CD4-positive, alpha-beta memory T cell (primary cell): ENCODE data around the gene PREX1. TPM values are rescaled to one million over a fixed set of nuclear protein-coding genes. Genes with fewer than 3 reads are reported as not detected.
A peak's percentile ranks its signal among the peaks of the same experiment; 100 is the strongest.

ENCODE experiments used
- CTCF ChIA-PET: fragments of 350-600 bp; sonication (Branson Sonifier 250); formaldehyde crosslinking; loops from one replicate; lab custom pipeline; 2021; ENCODE audit warnings: inconsistent platforms; ENCODE audit not compliant: partially characterized antibody; lab: Charles Lee
- POLR2A ChIA-PET: fragments of 350-600 bp; sonication (Branson Sonifier 250); formaldehyde crosslinking; loops from one replicate; lab custom pipeline; 2021; ENCODE audit not compliant: partially characterized antibody; lab: Charles Lee
- DNase-seq, 5 donors: peaks; one replicate each; pipeline versions ENCODE4 v3.0.0 to v3.0.0-alpha.2; 2020 to 2022; ENCODE audit warnings: mixed read lengths in 1 of 5
- H3K27ac ChIP-seq: one replicate; pipeline ENCODE4 v1.7.0; 2013; ENCODE audit warnings: low read depth, low read length
- H3K27me3 ChIP-seq: 2 replicates; pipeline ENCODE4 v1.7.0; 2013; ENCODE audit warnings: mild to moderate bottlenecking, low read length, moderate library complexity; ENCODE audit not compliant: insufficient read depth
- H3K36me3 ChIP-seq: 2 replicates; pipeline ENCODE4 v1.7.0; 2013; ENCODE audit warnings: mild to moderate bottlenecking, low read length, moderate library complexity; ENCODE audit not compliant: insufficient read depth
- H3K4me1 ChIP-seq: 2 replicates; pipeline ENCODE4 v1.7.0; 2013; ENCODE audit warnings: mild to moderate bottlenecking, low read length, moderate library complexity; ENCODE audit not compliant: insufficient read depth
- H3K4me3 ChIP-seq, 2 donors: one replicate each; pipeline ENCODE4 v1.7.0; 2013; ENCODE audit warnings: low read length in 2 of 2, mild to moderate bottlenecking in 1 of 2
- H3K9me3 ChIP-seq, 2 donors: one replicate each; pipeline ENCODE4 v1.7.0; 2013; ENCODE audit warnings: low read length in 2 of 2, control low read depth in 1 of 2; ENCODE audit not compliant: control insufficient read depth in 1 of 2
- H3K27ac Mint-ChIP-seq, 7 donors: one replicate each; pipeline ENCODE4 v1.8.0; 2020 to 2021; ENCODE audit warnings: mixed read lengths in 7 of 7, mild to moderate bottlenecking in 6 of 7, inconsistent platforms in 3 of 7, moderate library complexity in 3 of 7
- H3K27me3 Mint-ChIP-seq, 2 donors: one replicate each; pipeline ENCODE4 v1.8.0; 2020 to 2021; ENCODE audit warnings: mixed read lengths in 2 of 2
- H3K36me3 Mint-ChIP-seq, 2 donors: one replicate each; pipeline ENCODE4 v1.8.0; 2020 to 2021; ENCODE audit warnings: mixed read lengths in 2 of 2, inconsistent platforms in 1 of 2, mild to moderate bottlenecking in 1 of 2
- H3K4me1 Mint-ChIP-seq, 4 donors: one replicate each; pipeline ENCODE4 v1.8.0; 2020 to 2021; ENCODE audit warnings: mixed read lengths in 4 of 4, mild to moderate bottlenecking in 1 of 4
- H3K4me3 Mint-ChIP-seq, 8 donors: one replicate each; pipeline ENCODE4 v1.8.0; 2020 to 2021; ENCODE audit warnings: mixed read lengths in 8 of 8, mild to moderate bottlenecking in 7 of 8, moderate library complexity in 6 of 8, inconsistent platforms in 3 of 8
- H3K9me3 Mint-ChIP-seq, 8 donors: one replicate each; pipeline ENCODE4 v1.8.0; 2020 to 2021; ENCODE audit warnings: mixed read lengths in 8 of 8, mild to moderate bottlenecking in 5 of 8, inconsistent platforms in 3 of 8, moderate library complexity in 1 of 8
- intact Hi-C: fragments of 100-400 bp; cut with micrococcal nuclease; formaldehyde crosslinking; loops from one replicate; pipeline ENCODE4 v1.15.1; 2023
- polyA plus RNA-seq, 2 donors: library from polyadenylated mRNA; unstranded; fragments of 300-500 nt; fragmentation: Illumina TruSeq; gene quantifications; one replicate each; pipeline ENCODE4 v1.2.3, GENCODE V29; 2021
- total RNA-seq, 2 experiments: library from RNA; stranded (reverse); gene quantifications; one replicate each; pipeline ENCODE4 v1.2.3, GENCODE V29; 2021

PREX1 gene
- total and polyA plus RNA-seq, 4 experiments from 2014 or later, result 10.6 to 165 (median 122) TPM

DNA sequence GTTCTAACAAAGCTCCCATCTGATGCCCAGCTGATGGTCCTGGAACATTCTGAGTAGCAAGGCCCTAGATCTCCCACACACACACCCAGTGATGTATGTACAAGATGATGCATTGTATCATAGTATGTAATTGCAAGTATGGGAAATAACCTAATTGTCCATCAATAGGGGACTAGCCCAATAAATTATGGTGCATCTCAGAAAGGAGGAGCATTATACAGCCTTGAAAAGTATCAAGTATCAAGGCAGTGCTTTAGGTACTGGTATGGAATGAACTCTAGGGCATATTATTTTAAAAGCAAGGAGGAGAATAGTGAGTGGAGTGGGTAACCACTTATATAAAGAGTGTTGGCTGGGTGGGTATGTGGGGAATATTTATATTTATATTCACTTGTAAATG, 24.8 kb upstream of the PREX1 start:
- no peak overlapping the region for H3K27ac Mint-ChIP-seq
- POLR2A ChIA-PET, result no interaction called here

DNA sequence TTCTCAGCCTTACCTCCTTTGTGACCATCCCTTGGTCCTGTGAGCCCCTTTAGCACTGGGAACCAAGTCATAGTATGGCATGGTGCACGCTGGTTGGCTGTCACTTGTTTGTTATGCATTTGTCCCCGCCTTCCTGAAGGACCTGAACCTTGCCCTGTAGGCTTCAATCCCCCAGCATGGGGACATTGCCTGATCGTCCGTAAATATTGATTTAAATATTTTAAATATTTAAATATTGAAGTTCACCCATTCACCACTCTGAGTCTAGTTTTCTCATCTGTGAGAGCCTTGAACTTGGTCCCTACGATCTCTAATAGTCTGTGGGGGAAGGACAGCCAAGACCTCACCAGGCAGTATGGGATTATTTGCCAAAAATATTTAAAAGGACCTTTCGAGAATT, 23.8 kb upstream of the PREX1 start:
- Mint-ChIP-seq H3K27me3 (peaks cover 0 to 2% of the 10 kb centered on the region in 2 donors), H3K4me3 (no peak overlapping the region), H3K4me1 (peaks cover 3 to 10% (median 5%) of the 10 kb centered on the region in 4 donors), H3K9me3 (no peaks in the 10 kb centered on the region), H3K36me3 (no peaks in the 10 kb centered on the region), H3K27ac (no peak overlapping the region)
- Histone ChIP-seq H3K4me1 (no peaks in the 10 kb centered on the region), H3K27ac (no peak overlapping the region), H3K27me3 (no peaks in the 10 kb centered on the region), H3K36me3 (no peaks in the 10 kb centered on the region), H3K4me3 (no peak overlapping the region), H3K9me3 (no peaks in the 10 kb centered on the region)
- intact Hi-C loops, result no loop called here
- ChIA-PET POLR2A (no interaction called here), CTCF (no interaction called here)
- DNase-seq, result no peak

More for the DNA sequence above, 24.8 kb upstream of the PREX1 start:
- Histone ChIP-seq H3K27ac (no peak overlapping the region), H3K36me3 (no peaks in the 10 kb centered on the region), H3K27me3 (no peaks in the 10 kb centered on the region), H3K4me1 (no peaks in the 10 kb centered on the region), H3K4me3 (no peak overlapping the region), H3K9me3 (no peaks in the 10 kb centered on the region)
- intact Hi-C loops, result no loop called here
- Mint-ChIP-seq H3K4me3 (no peak overlapping the region), H3K4me1 (peaks cover 0 to 3% (median 2%) of the 10 kb centered on the region in 4 donors), H3K27me3 (peaks cover 0 to 2% of the 10 kb centered on the region in 2 donors), H3K36me3 (no peaks in the 10 kb centered on the region), H3K9me3 (no peaks in the 10 kb centered on the region)
- no peak for DNase-seq
- CTCF ChIA-PET, result no interaction called here

DNA sequence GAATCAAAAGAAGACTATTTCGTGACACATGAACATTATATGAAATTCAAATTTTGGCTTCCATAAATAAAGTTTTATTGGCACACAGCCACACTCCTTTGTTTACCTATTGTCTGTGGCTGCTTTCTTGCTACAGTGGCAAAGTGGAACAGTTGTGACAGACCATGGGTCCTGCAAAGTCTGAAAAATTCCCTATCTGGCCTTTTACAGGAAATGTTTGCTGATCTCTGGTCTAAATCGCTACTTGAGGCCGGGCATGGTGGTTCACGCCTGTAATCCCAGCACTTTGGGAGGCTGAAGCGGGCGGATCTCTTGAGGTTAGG, 23.1 kb upstream of the PREX1 start:
- Histone ChIP-seq H3K4me1 (no peaks in the 10 kb centered on the region), H3K9me3 (no peaks in the 10 kb centered on the region), H3K27ac (no peak overlapping the region), H3K27me3 (no peaks in the 10 kb centered on the region), H3K4me3 (no peak overlapping the region), H3K36me3 (no peaks in the 10 kb centered on the region)
- POLR2A ChIA-PET, result no interaction called here
- Mint-ChIP-seq H3K27me3 (peaks cover 0 to 2% of the 10 kb centered on the region in 2 donors), H3K4me3 (no peak overlapping the region), H3K36me3 (no peaks in the 10 kb centered on the region), H3K4me1 (peaks cover 3 to 10% (median 7%) of the 10 kb centered on the region in 4 donors), H3K27ac (no peak overlapping the region), H3K9me3 (no peaks in the 10 kb centered on the region)
- DNase-seq, result no peak
- CTCF ChIA-PET, result no interaction called here
- intact Hi-C loops, result no loop called here

DNA sequence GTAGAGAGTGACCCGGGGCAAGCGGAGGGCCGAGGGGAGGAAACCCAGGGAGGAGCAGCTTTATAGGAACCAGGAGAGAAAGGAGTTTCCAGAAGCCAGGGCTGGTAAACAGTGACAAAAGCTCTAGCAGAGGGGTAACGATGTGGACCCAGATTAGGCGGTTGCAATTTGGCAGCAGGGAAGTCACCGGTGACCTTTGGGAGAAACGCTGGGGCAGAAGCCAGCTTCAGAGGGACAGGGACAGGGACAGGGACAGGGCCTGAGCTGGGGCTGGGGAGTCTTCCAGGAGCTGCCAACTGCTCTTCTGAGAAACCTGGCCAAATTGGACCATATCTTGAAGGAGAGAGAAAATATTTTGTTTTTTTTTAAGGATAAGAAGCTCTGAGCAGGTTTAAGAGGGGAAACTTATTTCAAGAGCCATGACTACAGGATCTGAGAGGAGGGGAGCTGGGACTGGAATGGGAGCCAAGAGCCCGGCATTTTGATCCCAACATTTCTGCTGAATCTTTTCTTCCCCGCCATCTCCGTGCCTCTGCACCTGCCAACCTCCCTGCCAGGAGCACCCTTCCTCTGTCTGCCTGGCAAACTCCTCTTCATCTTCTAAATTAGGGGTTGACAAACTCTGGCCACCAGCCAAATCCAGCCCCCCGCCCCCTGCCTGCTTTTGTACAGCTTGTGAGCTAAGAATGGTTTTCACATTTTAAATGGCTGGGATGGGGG, 22.6 kb upstream of the PREX1 start:
- H3K9me3 Mint-ChIP-seq, result no peaks in the 10 kb centered on the region
- CTCF ChIA-PET, result interaction anchor here (1.1 kb wide), 1 partner anchor 55 kb away, joined by 3 read pairs; no protein-coding TSS in a partner anchor

DNA sequence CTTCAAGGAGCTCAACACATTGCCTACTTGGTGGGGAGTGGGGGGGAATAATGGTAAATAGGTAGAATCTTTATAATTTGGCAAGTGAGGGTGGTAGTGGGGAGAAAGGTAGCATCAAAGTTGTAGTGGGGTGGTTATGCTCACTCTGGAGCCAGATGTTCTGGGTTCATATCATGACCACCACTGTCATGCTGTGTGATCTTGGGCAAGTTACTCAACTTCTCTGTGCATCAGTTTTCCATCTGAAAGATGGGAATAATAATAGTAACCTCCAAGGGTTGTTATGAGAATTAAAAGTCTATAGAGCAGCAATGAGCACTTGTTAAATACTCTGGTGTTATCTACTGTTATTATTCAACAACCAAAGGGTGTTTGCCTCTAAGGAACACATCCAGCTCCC, 22.0 kb upstream of the PREX1 start:
- ChIA-PET CTCF (interaction anchor here (1.1 kb wide), 1 partner anchor 55 kb away, joined by 3 read pairs; no protein-coding TSS in a partner anchor), POLR2A (interaction anchor here (0.9 kb wide), 1 partner anchor 22 kb away, joined by 3 read pairs; the partner anchor contains the start of gene PREX1)

More for the DNA sequence above, 22.6 kb upstream of the PREX1 start:
- no peaks in the 10 kb centered on the region for H3K27me3 ChIP-seq
- intact Hi-C loops, result no loop called here
- POLR2A ChIA-PET, result interaction anchor here (0.9 kb wide), 1 partner anchor 23 kb away, joined by 3 read pairs; the partner anchor contains the start of gene PREX1
- no peak overlapping the region for H3K27ac ChIP-seq
- H3K27me3 Mint-ChIP-seq, result peaks cover 0 to 2% of the 10 kb centered on the region in 2 donors
- H3K9me3 ChIP-seq, result no peaks in the 10 kb centered on the region
- H3K4me1 ChIP-seq, result no peaks in the 10 kb centered on the region
- peaks cover 3 to 10% (median 7%) of the 10 kb centered on the region in 4 donors for H3K4me1 Mint-ChIP-seq
- H3K4me3 ChIP-seq, result no peak overlapping the region
- no peaks in the 10 kb centered on the region for H3K36me3 Mint-ChIP-seq
- H3K36me3 ChIP-seq, result no peaks in the 10 kb centered on the region
- DNase-seq, result no peak
- no peak overlapping the region for H3K4me3 Mint-ChIP-seq
- peak overlapping the region in 1 of 7 donors; percentile 68 for H3K27ac Mint-ChIP-seq

DNA sequence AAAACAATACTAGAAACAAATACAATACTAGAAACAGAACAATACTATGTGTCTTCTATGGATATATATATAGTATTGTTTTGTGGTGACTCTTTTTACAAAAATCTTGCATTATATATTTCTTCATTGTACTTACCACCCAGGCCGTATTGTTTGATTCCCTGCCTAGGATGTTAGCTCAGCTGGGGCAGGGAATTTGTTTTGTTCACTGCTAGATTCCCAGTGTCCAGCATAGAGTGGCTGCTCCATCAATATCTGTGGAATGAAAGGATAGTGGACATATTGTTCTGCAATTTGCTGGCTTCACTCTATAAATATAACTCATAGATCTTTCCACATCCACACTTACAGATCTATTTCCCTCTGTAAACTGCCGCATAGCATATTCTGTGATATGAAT, 21.5 kb upstream of the PREX1 start:
- Histone ChIP-seq H3K4me1 (no peaks in the 10 kb centered on the region), H3K27ac (no peak overlapping the region), H3K9me3 (no peaks in the 10 kb centered on the region), H3K36me3 (no peaks in the 10 kb centered on the region), H3K27me3 (no peaks in the 10 kb centered on the region), H3K4me3 (no peak overlapping the region)
- CTCF ChIA-PET, result no interaction called here
- Mint-ChIP-seq H3K27me3 (peaks cover 0 to 2% of the 10 kb centered on the region in 2 donors), H3K4me1 (peaks cover 8 to 16% (median 13%) of the 10 kb centered on the region in 4 donors), H3K4me3 (no peak overlapping the region), H3K36me3 (no peaks in the 10 kb centered on the region), H3K9me3 (no peaks in the 10 kb centered on the region), H3K27ac (peak overlapping the region in 1 of 7 donors; percentile 2)
- POLR2A ChIA-PET, result interaction anchor here (0.9 kb wide), 1 partner anchor 22 kb away, joined by 3 read pairs; the partner anchor contains the start of gene PREX1
- no peak for DNase-seq
- intact Hi-C loops, result no loop called here

More for the DNA sequence above, 22.0 kb upstream of the PREX1 start:
- H3K4me3 Mint-ChIP-seq, result no peak overlapping the region
- no peaks in the 10 kb centered on the region for H3K36me3 Mint-ChIP-seq
- no peak for DNase-seq
- peaks cover 0 to 2% of the 10 kb centered on the region in 2 donors for H3K27me3 Mint-ChIP-seq
- H3K4me1 Mint-ChIP-seq, result peaks cover 7 to 15% (median 12%) of the 10 kb centered on the region in 4 donors
- no peak overlapping the region for H3K27ac ChIP-seq
- intact Hi-C loops, result no loop called here
- no peaks in the 10 kb centered on the region for H3K9me3 Mint-ChIP-seq
- H3K27ac Mint-ChIP-seq, result peak overlapping the region in 2 of 7 donors; percentile 2 to 68
- H3K27me3 ChIP-seq, result no peaks in the 10 kb centered on the region
- no peak overlapping the region for H3K4me3 ChIP-seq
- no peaks in the 10 kb centered on the region for H3K36me3 ChIP-seq
- no peaks in the 10 kb centered on the region for H3K9me3 ChIP-seq
- H3K4me1 ChIP-seq, result no peaks in the 10 kb centered on the region

- ChIA-PET POLR2A (interaction anchor here (0.6 kb wide), 1 partner anchor 38 kb away, joined by 3 read pairs; no protein-coding TSS in a partner anchor), CTCF (no interaction called here)
- no peak overlapping the region for H3K27ac ChIP-seq
- H3K4me3 Mint-ChIP-seq, result no peak overlapping the region
- H3K36me3 Mint-ChIP-seq, result no peaks in the 10 kb centered on the region
- no peak overlapping the region for H3K4me3 ChIP-seq
- H3K27me3 Mint-ChIP-seq, result peaks cover 0 to 2% of the 10 kb centered on the region in 2 donors
- peaks cover 6 to 16% (median 13%) of the 10 kb centered on the region in 4 donors for H3K4me1 Mint-ChIP-seq
- no peaks in the 10 kb centered on the region for H3K9me3 ChIP-seq
- peak overlapping the region in 1 of 7 donors; percentile 19 for H3K27ac Mint-ChIP-seq
- DNase-seq, result no peak
- H3K27me3 ChIP-seq, result no peaks in the 10 kb centered on the region
- H3K36me3 ChIP-seq, result no peaks in the 10 kb centered on the region
- H3K9me3 Mint-ChIP-seq, result no peaks in the 10 kb centered on the region
- H3K4me1 ChIP-seq, result no peaks in the 10 kb centered on the region
- intact Hi-C loops, result no loop called here
Observed at GRCh38 chr20:48847498-48848205, 19.9 kb upstream of the PREX1 start.
